Activated naive CD4-positive, alpha-beta T cell treated with anti-CD3 and anti-CD28 coated beads, Interleukin-2, amount 50 U/mL, for 72 hours (primary cell): ENCODE results near the gene RASGRP2. TPM values are rescaled to one million over a fixed set of nuclear protein-coding genes. Genes with fewer than 3 reads are reported as not detected.
A peak's percentile ranks its signal among the peaks of the same experiment; 100 is the strongest.
"Not testable (repeated sequence)": the region's sequence is repeated elsewhere in the genome, so short reads cannot be mapped to it uniquely, and the experiment has no call there.

Source experiments
- ATAC-seq, 2 donors: fragments of 150-1000 bp; cut with Tn5 transposase; 2 replicates each; pipeline ENCODE4 v1.10.0; 2021; ENCODE audit warnings: mild to moderate bottlenecking in 2 of 2, moderate library complexity in 2 of 2
- DNase-seq, 2 donors: peaks; one replicate each; pipeline ENCODE4 v3.0.0; 2021 to 2022; ENCODE audit warnings: low spot score in 2 of 2
- H3K27ac Mint-ChIP-seq, 2 donors: one replicate each; pipeline ENCODE4 v1.8.0; 2022; ENCODE audit warnings: mild to moderate bottlenecking in 2 of 2, mixed read lengths in 2 of 2
- H3K36me3 Mint-ChIP-seq, 2 donors: one replicate each; pipeline ENCODE4 v1.8.0; 2022; ENCODE audit warnings: mixed read lengths in 2 of 2
- H3K9me3 Mint-ChIP-seq, 2 donors: one replicate each; pipeline ENCODE4 v1.8.0; 2022; ENCODE audit warnings: mixed read lengths in 2 of 2
- total RNA-seq, 2 donors: library from RNA; stranded (reverse); gene quantifications; one replicate each; pipeline ENCODE4 v1.2.3, GENCODE V29; 2022

RASGRP2 gene
- total RNA-seq, 2 donors from 2014 or later = 12.5 to 12.6 TPM

DNA sequence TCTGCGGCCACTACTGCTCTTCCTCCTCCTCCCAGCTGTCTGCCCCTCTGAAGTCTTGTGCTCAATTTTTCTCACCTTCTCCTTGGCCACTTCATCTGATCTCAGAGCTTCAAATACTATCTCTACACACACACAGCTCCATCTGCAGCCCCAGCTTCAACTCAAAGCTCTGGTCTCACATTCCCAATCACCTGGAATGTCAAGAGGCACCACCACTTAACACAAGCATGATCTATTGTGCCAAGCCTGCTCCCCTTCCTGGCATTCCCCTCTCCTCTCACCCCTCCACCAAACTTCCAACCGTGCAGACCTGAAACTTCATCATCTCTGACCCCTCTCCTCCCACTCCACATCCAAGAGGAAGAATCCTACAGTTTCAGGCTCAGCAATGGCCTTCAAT is 38.4 kb downstream of the RASGRP2 start:
- DNase-seq (no peak), ATAC-seq (no peak)
- Mint-ChIP-seq H3K9me3 (no peaks in the 10 kb centered on the region), H3K27ac (no peak overlapping the region), H3K36me3 (no peaks in the 10 kb centered on the region)

DNA sequence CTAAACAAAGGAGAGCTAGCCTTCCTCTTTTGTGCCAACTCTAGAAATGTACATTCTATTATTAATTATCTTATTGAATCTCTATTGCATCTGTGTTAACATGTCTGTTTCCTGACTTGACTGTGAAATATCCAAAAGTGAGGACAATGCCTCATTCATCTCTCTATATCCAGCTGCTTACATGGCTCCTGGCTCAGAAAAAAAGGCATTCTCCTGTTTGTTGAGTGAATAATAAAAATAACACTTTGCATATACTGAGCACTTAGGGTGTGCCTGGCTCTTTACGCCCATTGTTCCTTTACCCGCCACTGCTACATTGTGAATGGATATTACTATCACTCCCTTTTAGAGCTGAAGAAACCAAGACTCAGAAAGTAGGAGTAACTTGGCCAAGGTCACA is 40.9 kb downstream of the RASGRP2 start:
- Mint-ChIP-seq H3K36me3 (no peaks in the 10 kb centered on the region), H3K9me3 (no peaks in the 10 kb centered on the region), H3K27ac (no peak overlapping the region)
- ATAC-seq (no peak), DNase-seq (no peak)

DNA sequence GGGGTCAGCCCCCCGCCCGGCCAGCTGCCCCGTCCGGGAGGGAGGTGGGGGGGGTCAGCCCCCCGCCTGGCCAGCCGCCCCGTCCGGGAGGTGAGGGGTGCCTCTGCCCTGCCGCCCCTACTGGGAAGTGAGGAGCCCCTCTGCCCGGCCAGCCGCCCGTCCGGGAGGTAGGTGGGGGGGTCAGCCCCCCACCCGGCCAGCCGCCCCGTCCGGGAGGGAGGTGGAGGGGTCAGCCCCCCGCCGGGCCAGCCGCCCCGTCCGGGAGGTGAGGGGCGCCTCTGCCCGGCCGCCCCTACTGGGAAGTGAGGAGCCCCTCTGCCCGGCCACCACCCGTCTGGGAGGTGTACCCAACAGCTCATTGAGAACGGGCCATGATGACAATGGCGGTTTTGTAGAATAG is 42.0 kb downstream of the RASGRP2 start:
- H3K9me3 Mint-ChIP-seq, H3K36me3 Mint-ChIP-seq, H3K27ac Mint-ChIP-seq, ATAC-seq, DNase-seq: not testable (repeated sequence)

DNA sequence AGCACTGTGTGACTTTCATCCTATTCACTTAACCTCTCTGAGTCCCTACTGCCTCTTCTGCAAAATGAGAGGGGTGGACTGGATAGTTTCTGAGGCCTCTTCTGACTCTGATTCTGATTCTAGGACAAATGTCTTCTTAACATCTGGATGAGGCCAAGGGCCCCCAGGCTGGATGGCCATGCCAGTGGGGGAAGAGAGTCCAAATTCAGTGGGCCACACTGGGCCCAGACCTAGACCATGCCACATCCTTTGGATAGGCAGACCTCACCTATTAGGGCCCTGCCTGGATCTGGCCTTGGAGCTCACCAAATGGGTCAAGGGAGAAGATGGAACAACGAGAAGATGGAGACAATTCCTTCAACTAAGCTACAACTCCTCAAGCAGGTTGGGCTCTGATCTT is 45.5 kb downstream of the RASGRP2 start:
- no peak for ATAC-seq
- no peak for DNase-seq
- H3K9me3 Mint-ChIP-seq = no peaks in the 10 kb centered on the region
- no peaks in the 10 kb centered on the region for H3K36me3 Mint-ChIP-seq
- no peak overlapping the region for H3K27ac Mint-ChIP-seq

DNA sequence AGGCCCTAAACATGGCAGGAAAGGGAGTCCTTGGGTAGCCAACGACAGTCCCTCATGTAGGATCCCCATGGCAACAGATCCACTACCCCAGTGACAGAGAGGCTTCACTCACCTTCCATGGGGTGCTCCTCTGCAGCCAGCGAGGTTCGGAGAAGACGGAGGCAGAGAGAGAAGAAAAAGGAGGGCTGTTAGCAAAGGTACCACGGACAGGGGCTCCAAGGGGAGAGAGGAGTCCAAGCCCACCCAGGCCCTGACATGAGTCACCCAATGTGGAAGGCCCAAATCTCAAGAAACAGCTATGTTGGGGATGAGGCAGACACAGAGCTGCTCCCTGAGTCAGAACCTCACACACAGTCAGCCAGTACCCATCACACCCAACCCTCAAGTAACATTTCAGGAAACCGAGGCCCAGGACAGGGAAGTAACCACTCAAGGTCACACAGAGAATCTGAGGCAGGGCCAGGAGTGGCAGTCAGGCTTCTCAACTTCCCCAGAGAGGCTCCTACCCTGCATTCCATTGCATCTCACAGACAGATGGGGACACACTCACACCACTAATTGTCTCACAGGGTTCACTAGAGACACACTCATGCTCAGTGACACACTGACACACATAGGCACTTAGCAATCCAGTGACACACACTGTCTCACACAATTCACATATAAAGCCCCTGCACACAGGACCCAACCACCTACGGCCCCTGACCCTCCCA is 46.1 kb downstream of the RASGRP2 start:
- DNase-seq (no peak), ATAC-seq (no peak)
- H3K9me3 Mint-ChIP-seq = no peaks in the 10 kb centered on the region
- H3K27ac Mint-ChIP-seq = no peak overlapping the region
- H3K36me3 Mint-ChIP-seq = no peaks in the 10 kb centered on the region

DNA sequence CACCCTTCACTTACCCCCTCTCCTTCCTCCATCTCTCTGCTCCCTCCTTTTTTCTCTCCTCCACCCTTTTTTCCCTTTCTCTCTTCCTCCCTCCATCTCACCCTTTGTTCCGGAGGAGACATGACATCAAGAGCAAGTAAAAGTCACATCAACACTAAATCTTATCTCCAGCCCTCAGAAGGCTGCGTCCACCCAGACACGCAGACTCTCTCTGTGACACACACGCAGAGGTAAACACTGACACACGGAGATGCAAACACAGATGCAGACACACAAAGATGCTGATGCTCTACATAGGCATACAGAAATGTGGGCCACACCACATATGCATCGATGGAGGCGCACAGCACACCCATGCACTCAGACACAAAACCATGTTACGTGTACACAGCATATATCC is 47.9 kb downstream of the RASGRP2 start:
- Mint-ChIP-seq H3K27ac (no peak overlapping the region), H3K9me3 (no peaks in the 10 kb centered on the region), H3K36me3 (no peaks in the 10 kb centered on the region)
- no peak for ATAC-seq
- DNase-seq = no peak

DNA sequence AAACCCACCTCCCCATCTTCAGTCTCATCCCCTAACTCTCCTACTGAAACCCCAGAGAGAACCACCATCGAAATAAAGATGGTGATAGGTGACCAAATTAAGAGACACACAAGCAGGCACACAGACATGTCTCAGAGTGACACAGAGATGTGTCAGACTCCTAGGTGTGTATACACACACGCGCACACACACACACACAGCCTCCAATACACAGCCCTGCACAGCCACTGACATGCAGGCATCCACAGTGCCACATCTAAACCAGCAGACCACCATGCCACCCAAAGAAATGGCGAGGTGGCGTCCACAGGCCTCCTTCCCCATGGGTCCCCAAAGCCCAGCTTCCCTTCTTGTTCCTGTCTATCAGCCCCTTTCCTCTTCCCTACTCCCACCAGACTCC is 48.4 kb downstream of the RASGRP2 start:
- ATAC-seq (no peak), DNase-seq (no peak)
- no peaks in the 10 kb centered on the region for H3K9me3 Mint-ChIP-seq
- peak overlapping the region in 1 of 2 donors; percentile 1 for H3K27ac Mint-ChIP-seq
- H3K36me3 Mint-ChIP-seq = no peaks in the 10 kb centered on the region

DNA sequence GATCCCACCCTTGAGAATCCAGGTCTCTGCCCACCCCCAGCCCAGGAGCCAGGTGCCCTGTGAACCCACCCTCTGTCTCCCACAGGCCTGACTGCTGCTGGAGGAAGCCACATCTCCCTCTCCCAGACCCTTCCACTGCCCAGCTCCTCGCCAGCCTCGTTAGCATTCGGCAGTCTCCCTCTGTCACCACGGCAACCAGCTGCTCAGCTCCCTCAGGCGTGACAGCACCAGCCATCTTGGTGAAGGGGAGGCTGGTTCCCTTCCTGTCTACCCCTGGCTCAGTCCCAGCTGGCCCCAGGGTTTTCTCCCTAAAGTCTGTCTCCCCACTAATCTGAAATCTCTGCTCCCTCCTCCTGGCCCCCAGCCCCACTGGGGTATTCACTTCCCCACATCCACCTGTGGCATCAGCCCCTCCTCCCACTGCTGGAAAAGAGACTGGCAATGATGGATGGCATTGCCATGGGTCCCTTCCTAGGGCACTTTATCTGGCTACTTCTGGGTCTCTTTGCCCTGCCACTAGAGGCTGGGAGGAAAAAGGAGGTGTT is 49.0 kb downstream of the RASGRP2 start:
- ATAC-seq (no peak), DNase-seq (no peak)
- no peaks in the 10 kb centered on the region for H3K36me3 Mint-ChIP-seq
- no peaks in the 10 kb centered on the region for H3K9me3 Mint-ChIP-seq
- peak overlapping the region in 1 of 2 donors; percentile 1 for H3K27ac Mint-ChIP-seq

DNA sequence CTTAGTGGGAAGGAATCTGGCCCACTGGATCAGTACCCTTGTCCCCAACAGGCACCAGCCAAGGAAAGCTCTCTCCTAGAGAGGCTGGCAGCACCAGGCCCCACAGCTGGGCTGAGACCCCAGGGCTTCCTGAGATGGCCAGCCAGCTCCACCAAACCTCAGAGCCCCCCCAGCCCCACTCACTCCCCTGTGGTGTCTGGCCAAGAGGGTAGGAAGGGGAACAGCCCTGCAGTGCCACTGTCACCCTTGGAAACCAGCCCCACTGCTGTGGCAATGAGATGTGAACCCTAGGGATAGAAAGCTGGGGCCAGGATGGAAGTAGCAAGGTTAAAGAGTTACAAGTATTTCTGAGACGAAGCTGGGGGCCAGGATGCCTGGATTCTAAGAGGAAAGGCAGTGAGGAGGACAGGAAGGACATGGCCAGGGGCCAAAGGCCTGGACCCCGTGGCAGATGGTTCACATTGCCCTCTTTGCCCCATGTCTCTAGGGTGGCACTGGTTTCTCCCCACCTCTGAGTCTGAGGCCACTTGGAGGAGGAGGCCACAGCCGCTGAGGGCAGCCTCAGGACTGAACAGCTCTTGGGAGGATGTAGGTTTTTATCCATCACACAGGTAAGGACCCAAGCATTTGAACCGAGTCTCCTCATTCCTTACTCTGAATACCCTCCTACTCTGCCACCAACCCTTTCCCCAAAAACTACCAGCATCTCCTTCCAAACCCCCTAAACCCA is 49.8 kb downstream of the RASGRP2 start:
- no peak for ATAC-seq
- Mint-ChIP-seq H3K27ac (no peak overlapping the region), H3K36me3 (no peaks in the 10 kb centered on the region), H3K9me3 (no peaks in the 10 kb centered on the region)
- DNase-seq = no peak

DNA sequence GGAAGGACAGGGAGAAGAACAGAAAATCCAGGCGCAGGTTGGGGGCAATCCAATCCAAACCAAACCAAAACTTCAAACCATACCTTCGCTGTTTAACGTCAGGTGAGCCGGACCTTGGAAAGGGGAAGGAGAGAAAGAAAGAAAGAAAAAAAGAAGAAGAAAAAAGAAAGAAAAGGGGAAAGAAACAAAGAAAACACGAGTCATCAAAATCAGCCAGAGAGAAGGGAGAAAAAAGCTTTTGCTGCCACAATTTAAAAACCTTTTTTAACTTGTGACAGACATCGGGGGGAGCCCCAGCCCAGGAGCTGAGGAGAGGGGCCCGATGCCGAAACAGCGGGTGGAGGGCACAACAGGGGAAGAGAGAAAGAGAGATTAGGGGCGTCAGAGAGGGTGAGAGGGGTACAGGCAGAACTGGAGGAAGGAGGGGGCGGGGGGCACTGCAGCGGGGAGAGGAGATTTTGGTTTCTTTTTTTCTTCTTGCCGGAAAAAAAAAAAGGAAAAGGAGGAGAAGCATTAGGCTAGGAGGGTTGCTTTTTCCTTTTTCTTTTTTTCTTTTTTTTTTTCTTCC is 51.1 kb downstream of the RASGRP2 start:
- H3K36me3 Mint-ChIP-seq = no peaks in the 10 kb centered on the region
- DNase-seq (no peak), ATAC-seq (no peak)
- H3K27ac Mint-ChIP-seq = peak overlapping the region in 1 of 2 donors; percentile 51
- H3K9me3 Mint-ChIP-seq = no peaks in the 10 kb centered on the region

DNA sequence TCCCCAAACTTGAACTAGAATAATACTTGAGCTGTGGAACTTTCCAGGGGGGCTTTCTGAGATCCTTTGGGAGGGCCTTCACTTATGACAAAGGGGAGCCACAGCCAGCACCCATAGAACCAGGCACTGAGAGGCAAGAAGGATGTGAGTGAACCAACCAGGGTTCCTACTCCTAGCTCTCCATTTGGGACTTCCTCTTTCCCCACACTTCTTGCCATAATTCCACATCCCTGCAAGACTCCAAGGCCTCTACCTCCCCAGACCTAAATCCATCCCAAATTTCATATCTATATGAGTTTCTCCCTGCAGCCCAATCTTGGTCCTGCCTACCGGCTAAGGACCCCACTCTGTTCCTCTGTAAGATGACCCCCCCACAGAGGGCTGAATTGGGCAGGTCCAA is 52.4 kb downstream of the RASGRP2 start:
- Mint-ChIP-seq H3K9me3 (no peaks in the 10 kb centered on the region), H3K27ac (no peak overlapping the region)
- no peak for ATAC-seq

DNA sequence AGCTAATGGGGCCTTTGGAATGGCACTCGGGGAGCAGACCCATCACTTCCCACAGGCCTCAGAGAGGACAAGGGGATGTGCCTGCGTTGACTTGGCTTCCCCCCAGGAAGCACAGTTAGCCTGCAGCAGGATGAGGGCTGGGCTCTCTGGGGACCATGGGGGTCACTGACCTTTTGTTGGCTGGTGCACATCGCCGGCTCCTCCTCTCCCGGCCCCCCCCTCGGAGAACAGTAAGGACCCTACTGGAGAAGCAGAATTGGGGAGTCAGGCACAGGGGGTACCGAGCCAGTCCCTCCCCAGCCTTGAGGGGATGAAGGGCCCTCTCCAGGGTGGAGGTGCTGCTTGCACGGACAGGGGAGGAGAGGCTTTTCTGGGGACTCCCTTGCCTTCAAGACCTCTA is 53.7 kb downstream of the RASGRP2 start:
- H3K9me3 Mint-ChIP-seq = no peaks in the 10 kb centered on the region

More for the DNA sequence above, 52.4 kb downstream of the RASGRP2 start:
- no peaks in the 10 kb centered on the region for H3K36me3 Mint-ChIP-seq
- no peak for DNase-seq

DNA sequence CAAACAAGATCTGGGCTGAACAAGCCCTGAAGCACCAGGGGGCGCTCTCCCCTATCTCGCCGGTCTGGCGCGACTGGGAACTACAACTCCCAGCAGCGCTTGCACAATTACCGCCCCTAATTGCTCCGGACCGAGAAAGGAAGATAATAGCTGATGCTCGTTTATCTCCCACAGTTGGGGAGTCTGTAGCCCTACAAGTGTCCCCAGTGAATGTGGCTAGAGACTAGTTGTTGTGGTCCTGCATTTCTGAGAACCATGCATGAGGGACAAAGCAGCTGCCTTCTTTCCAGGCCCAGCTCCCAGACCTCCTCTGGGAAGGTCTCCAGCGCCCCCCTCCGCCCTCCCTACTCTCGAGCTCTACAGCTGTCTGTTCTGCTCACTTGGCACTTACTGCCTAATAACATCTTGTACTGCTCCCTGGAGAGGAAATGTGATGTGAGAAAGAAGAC is 55.4 kb downstream of the RASGRP2 start:
- ATAC-seq (peak; percentile 97 to 99), DNase-seq (peak; percentile 81 to 97)
- Mint-ChIP-seq H3K27ac (no peak overlapping the region), H3K36me3 (no peaks in the 10 kb centered on the region), H3K9me3 (no peaks in the 10 kb centered on the region)

More for the DNA sequence above, 53.7 kb downstream of the RASGRP2 start:
- Mint-ChIP-seq H3K27ac (no peak overlapping the region), H3K36me3 (no peaks in the 10 kb centered on the region)
- no peak for DNase-seq
- ATAC-seq = no peak

DNA sequence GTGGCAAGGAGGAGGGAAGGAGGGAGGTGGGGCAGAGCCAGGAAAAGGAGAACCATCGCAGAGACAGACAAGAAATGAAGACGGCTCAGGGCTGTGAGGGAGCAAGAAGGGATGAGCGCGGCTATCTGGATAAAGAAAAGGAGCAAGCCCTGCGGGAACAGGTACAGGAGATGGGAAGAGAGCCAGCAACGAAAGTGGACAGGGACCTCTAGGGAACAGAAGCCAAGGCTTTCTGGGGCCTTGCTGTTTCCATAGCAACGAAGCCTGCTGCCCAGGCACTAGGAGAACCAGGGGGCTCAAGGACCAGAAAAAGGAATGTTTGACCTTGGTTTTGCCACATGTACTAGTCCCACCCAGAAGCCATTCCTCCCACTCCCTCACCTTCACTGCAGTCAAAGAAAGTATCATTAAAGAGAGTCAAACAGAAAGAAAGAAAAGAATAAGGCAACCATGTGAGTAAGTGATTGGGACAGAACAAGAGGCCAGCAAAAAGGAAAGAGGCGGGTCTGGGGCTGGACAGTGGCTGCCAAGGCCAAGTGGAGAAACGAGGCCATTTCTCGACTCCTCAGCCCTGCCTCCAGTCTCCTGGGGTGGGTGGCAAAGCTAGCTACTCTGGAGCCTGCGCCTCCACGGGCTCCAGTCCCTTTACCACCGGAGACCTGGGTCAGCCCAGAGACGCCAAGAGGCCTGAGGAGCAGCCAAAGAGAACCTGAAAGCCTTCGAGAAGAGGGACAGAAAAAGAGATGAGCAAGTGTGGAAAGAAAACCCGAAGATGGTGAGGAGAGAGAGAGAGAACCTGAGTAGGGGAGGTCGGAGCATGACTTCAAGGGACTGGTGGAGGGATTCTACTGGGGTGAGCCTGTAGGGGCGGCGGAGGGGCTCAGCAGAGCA is 56.1 kb downstream of the RASGRP2 start:
- H3K27ac Mint-ChIP-seq = no peak overlapping the region
- ATAC-seq = no peak
- DNase-seq = no peak
- no peaks in the 10 kb centered on the region for H3K9me3 Mint-ChIP-seq
- H3K36me3 Mint-ChIP-seq = no peaks in the 10 kb centered on the region

DNA sequence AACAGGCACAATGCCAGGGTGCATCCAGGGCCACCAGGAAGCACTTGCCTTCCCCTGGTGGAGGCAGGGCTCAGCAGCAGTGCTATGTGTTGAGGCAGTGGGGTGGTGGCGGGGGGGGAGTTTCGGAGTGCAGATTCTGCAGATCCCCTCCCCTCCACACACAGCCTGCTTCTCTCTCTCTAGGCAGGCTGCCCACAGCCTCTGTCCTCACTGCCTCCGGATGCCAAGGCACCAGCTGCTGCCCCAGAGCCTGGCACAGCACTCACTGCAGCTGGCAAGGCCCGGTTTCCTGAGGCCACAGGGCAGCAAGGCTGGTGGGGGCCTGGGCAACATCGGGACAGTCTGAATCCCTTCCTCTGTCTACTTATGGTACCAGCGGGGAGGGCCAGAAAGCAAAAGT is 56.7 kb downstream of the RASGRP2 start:
- no peak overlapping the region for H3K27ac Mint-ChIP-seq
- no peak for ATAC-seq
- no peak for DNase-seq
- H3K36me3 Mint-ChIP-seq = no peaks in the 10 kb centered on the region
- no peaks in the 10 kb centered on the region for H3K9me3 Mint-ChIP-seq

DNA sequence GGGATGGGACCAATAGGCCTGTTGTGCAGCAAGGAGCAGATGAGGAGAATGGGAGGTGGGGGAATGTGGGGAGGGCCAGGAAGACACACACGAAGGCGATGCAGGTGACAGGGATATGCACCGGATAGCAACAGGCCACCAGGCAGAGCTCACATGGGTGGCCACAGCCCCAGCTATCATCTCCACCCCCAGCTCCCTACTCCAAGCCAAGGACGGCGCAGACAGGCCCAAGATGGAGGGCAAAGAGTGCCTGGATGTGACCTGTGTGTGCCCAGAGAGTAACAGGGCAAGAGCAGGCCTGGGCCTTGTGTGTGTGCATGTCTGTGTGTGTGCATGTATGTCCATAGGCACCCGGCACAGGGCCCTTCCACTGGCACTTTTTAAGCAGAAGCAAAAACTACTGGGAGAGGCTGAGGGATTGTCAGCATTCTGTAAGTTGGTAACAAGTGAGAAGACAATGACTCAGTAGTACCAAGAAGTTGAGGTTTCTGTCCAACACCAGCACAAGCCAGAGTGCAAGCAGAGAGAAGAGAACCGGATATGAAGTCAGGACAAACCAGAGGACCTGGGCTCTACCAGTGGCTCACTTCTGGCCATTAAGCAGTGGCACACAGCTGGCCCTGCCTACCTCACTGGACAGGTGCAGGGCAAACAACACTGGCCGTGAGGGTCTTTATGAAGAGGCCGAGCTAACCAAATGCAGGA is 57.3 kb downstream of the RASGRP2 start:
- DNase-seq (no peak), ATAC-seq (peak in 1 of 2 donors; percentile 43)
- H3K9me3 Mint-ChIP-seq = no peaks in the 10 kb centered on the region
- no peaks in the 10 kb centered on the region for H3K36me3 Mint-ChIP-seq
- H3K27ac Mint-ChIP-seq = no peak overlapping the region
